CD4-positive, alpha-beta T cell treated with Interleukin-2 at 100 ng/mL for 4 hours (primary cell): ENCODE data around the gene IGF2.

Experiments used
- DNase-seq: peaks from one replicate; pipeline ENCODE4 v3.0.0-alpha.2; 2020; ENCODE audit warnings: low spot score

The IGF2 gene

DNA sequence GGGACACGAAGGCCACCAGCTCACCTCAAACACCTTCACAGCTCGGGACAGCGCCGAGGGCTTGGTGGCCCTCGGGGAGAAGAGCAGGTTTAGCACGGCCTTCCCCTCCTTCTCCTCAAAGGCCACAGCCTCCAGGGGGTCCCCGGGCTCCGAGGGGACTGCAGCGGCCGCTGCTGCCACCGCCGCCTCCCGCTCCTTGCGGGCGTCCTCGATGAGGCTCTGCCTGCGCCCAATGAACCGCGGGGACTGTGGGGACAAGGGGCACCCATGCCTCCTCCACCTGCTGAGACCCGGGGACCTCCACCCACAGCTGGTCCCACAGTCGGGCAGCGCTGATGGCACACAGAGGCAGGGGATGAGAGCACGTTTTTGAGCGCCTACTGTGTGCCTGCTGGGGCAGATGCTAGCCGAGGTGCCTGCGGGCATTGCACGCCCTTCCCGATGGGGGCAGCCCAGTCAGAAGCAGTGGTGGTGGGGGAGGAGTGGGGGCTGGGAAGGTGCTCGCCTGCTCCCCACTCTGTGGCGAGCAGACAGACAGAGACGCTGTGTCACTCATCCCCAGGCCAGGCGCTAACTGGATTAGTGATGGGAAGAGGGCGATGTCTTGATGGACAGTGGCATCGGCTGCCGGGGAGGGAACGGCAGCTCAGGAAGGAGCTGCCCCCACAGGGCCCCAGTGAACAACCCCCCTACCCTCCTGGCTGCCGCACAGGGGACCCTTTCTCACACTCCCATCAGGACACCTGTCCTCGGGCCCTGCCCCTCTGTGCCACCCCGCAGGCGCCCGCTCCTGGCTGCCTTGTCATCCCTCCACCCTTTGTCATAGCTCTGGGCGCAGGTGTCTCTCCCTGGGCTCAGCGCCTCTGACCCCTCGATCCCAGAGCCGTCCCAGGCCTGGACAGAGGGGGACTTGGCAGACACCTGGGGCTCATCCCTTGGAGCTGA, 30.7 kb upstream of the IGF2 start:
- DNase-seq, result no peak

DNA sequence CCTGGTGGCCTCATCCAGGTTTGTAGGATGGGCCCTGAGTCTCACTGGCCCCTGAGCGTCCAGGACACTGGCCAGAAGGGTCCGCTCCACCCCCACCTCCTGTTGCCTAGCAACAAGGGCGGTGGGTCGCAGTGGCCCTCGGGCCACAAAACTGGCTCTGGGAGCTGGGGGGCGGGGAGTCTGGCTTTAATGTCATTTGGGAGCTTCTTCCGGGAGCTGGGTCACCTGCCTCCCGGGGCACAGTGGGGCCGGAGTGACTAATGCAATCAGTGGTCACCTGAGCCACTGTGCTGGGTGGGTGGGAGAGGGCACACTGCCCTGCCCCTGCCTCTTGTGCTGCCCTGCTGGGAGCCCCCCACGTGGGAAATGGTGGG, 29.8 kb upstream of the IGF2 start:
- no peak for DNase-seq

DNA sequence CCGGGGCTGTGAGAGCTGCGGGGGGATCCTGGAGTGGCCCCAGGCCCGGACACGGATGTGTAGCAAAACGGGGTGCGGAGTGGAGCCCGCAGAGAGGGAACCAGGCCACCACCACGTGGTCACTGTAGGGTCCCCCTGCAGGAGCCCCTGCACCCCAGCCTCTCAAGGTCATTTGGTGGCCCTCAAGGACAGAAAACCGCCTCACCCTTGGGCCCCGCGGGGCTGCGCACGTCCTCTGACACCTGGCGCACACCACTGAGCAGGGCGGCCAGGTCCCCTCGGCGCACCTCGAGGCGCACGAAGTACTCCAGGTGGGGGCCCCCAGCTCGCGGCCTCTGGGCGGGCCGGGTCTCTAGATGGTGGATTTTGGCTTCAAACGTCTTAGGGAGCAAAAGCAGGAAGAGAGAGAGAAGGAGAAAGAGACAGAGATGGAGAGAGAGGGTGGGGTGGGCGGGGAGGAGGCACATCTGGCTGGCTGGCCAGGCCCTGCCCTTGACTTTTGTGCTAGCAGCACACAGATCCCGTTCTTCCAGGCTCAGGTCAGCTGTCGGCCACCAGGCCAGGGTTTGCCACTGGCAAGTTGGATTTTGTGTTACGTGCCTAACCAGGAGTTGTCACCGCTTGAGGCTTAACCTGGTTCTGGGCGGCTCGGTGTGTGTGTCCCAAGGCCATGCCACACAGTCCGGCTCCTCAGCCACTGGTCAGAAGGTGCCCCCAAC, 29.3 kb upstream of the IGF2 start:
- DNase-seq, result no peak

DNA sequence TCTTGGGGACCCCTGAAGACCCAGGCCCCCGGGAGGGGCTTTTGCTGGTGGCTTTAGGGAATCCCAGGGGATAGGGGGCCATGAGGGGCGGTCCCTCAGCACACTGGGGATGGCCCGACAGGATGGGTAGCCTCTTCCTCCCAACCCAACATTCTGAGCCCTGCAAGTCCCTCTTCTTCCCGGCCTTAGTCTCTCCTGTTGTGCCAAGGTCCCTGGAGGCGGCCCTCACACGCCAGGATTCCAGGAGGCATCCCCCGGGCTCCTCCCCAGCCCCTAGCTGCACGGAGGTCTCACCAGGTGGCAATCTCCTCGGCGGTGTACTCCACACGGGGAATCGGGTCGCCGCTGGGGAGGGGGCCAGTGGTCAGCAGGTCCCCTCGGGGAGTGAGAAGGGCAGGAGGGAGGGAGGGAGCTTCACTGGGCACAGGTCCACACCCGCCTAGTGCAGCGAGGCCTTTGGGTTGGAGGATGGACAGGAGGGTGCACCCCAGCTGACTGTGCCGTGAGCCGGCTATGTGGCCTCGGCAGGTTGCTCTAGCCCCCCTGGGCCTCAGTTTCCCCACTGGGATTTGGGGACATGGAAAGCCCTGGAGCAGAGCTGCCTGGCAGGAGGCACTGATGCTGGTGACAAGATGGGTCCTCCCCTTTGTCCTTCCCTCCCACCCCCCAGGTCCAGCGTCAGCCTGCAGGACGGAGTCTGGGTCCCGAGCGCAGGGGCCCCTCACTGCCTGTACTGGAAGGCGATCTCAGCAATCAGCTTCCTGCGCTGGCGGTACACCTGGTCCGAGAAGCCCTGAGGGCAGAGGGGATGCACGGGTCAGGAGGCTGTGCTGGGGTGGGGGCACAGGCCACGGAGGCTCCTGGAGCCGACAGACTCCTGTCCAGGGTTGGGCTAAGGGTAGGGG, 28.2 kb upstream of the IGF2 start:
- no peak for DNase-seq

DNA sequence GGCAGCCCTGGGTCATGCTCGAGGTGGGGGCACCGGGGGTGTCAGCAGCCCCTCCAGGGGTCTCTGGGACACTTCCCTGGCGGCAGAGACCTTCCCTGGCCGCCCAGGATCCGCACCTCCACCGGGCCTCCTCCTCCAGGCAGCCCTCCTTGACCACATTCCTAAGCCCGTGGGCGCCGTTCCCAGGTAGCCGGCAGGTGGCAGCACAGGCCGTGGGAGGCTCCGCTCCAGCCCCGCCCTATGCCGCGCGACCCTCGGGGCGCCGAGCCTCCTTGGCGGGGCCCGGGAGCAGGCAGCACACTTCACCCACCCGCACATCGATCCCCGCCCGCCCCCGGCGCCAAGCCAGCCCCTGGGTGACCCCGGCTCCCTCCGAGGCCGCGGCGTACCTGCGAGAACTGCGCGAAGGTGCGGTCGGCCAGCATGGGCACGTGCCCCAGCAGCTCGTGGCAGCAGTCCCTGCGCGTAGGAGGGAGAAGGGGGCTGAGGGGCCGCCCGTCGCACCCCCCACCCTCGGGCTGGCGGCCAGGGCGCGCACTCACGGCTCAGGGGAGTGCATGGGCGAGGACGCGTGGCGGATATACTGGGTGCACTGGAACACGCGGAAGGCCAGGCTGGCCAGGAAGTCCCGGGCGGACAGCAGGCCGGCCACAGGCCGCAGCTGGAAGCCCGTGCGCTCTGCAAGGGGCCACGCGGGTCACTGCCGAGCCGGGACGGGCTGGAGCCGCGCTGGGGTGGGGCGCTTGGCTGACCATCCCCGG, 27.1 kb upstream of the IGF2 start:
- peak; percentile 11 for DNase-seq

DNA sequence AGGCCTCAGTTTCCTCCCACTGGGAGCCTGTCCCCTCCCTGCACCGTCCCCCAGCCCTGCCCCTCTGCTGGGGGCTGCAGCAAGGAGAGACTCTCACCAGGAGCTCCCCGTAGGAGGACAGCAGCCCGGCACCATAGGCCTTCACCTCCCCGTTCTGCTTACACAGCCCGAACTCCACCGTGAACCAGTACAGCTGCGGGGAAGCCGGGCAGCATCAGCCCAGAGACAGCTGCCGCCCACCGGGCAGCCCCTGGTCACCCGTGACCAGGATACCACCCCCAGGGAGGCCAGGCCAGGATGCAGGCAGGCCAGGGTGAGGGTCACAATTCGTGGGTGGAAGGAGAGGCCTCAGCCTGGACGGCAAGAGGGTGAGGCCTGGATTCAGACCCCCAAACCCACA, 26.4 kb upstream of the IGF2 start:
- DNase-seq, result no peak

DNA sequence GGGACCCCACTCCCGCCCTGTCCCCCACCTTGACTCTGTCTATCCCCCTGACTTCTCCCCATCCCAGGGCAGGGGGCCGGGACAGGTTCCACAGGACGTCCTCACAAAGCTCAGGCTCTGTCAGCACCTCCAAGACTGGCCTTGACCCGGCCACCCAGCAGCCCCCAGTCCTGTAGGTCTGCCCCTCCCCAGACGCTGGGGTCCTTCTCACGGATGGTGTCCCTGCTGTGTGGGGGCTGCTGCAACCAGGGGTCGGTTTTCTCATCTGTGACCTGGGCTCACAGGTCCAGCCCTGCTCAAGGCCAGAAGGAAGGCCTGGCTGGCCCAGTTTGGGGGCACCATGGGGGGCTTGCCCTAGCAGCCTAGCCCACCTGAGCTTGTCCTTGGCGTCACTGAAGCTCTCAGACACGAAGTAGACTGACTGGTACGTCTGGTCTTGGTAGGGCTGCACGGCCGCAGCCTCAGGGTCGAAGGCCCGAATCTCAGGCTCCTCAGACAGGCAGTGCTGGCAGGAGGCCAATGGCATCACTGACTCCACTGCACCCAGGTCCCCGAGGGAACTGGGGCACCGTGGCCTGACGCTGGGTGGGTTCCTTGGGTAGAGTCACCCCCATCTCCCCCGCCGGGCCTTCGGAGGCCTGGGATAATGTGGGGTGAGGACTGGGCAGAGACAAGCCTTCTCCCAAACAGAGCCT, 25.8 kb upstream of the IGF2 start:
- DNase-seq, result no peak

DNA sequence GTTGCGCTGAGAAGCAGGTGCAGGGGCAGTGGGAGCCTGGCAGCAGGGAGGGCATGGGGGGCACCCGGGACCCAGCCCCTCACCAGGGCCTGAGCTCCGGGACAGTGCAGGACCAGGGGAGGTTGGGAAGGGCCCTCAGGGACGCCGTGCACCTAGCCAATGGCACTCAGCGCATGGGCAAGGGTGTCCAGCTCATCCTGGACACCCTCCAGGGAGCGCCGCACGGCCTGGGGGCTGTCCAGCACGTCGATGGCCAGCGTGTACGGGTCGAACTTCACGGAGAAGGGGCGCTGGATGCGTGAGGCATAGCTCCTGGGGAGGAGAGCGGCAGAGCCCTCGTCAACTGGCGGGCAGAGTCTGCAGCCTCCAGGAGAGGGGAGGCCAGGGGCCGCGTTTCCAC, 24.9 kb upstream of the IGF2 start:
- no peak for DNase-seq

DNA sequence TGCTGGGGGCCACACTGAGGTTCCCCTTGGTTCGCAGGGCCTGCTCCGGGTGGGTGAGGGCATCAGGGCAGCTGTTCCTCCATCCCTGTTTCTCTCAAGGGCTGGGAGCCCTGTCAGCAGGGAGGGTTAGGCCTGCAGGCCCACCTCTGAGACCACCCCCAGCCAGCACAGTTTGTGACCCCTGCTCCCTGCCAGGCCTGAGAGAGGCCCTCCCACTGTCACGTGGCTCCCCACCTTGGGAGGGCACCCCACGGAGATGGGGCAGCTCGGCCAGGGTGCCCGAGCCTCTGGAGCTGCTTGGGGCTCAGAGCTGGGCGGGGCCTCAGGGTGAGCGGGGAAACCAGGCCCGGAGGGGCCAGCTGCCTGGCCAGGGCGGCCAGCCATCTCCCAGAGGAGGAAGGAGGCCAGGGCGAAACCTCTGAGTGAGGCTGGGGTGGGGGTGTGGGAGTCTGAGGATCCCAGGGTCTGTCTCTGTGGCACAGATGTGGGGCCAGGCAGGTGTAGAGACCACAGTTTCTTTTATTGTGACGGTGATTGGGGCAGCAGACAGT, 24.3 kb upstream of the IGF2 start:
- DNase-seq, result no peak

DNA sequence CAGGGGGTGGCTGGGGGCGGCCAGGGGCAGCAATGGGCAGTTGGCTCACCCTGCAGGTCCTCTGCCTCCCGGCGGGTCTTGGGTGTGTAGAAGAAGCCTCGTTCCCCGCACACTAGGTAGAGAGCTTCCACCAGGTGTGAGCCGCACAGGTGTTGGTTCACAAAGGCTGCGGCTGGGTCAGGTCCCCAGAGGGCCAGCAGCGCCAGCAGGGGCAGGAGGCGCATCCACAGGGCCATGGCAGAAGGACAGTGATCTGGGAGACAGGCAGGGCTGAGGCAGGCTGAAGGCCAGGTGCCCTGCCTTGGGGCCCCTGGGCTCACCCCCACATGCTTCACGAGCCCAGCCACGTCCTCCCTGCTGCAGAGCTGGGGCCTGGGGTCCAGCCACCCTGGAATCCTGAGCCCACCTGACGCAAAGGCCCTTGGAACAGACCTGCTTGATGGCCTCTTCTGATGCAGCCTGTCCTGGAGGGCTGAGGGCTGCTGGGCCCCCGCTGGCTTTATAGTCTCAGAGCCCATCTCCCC, 21.6 kb upstream of the IGF2 start, which contains the start of gene INS:
Gene INS (minus strand): TSS at position 474 of the 524 bp plus-strand sequence. CDS start 238 bp downstream, at position 236.
- DNase-seq, result no peak

DNA sequence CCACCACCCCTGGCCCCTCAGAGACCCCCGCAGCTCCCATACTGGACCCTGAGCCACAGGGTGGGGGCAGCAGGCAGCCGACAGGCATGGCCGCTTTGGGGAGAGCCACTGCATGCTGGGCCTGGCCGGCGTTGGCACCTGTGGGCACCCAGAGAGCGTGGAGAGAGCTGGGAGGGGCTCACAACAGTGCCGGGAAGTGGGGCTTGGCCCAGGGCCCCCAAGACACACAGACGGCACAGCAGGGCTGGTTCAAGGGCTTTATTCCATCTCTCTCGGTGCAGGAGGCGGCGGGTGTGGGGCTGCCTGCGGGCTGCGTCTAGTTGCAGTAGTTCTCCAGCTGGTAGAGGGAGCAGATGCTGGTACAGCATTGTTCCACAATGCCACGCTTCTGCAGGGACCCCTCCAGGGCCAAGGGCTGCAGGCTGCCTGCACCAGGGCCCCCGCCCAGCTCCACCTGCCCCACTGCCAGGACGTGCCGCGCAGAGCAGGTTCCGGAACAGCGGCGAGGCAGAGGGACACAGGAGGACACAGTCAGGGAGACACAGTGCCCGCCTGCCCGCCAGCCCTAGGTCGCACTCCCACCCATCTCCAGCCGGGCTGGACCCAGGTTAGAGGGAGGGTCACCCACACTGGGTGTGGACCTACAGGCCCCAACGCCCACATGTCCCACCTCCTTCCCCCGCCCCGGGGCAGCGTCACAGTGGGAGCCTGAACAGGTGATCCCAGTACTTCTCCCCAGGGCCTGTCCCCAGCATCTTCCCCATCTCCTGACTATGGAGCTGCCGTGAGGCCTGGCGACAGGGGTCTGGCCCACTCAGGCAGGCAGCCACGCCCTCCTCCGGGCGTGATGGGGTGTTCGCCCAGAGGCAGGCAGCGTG, 20.6 kb upstream of the IGF2 start:
- no peak for DNase-seq

DNA sequence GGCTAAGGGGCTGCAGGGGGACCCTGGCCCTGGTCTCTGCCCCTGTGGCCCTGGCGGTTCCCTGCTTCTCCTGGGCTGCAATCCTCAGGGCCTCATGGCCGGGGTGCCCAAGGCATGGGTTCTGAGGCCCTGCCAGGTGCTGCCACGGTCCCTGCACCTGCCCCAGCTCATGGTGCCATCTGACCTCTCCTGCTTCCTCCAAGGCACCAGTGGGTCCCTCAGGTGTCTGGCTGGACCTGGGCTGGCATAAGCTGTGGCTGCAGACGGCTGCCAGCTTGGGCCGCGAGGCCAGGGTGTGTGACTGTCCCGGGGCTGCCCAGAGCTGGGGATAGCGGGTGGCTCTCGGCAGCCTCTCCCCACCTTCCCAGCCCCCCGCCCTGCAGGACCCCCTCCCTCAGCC, 19.8 kb upstream of the IGF2 start:
- DNase-seq, result no peak

DNA sequence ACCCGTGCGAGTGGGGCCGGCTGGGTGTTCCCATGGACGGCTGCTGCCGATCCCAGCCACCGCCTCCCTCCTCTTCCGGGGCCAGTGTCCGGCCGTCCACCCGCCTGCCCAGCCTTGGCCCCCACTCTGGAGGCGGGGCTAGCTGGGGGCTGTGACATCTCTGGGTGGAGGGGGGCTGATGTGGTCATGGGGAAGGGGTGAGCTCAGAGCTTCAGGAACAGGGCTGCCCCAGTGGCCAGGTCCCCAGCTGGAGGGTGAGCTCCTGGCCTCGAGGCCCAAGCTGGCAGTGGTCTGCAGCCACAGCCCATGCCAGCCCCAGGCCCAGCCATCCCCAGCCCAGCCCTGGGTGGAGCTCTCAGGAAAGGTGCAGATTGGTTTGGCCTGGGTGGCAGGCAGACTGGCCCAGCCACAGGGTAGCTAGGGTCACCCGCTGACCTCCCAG, 19.1 kb upstream of the IGF2 start:
- no peak for DNase-seq

DNA sequence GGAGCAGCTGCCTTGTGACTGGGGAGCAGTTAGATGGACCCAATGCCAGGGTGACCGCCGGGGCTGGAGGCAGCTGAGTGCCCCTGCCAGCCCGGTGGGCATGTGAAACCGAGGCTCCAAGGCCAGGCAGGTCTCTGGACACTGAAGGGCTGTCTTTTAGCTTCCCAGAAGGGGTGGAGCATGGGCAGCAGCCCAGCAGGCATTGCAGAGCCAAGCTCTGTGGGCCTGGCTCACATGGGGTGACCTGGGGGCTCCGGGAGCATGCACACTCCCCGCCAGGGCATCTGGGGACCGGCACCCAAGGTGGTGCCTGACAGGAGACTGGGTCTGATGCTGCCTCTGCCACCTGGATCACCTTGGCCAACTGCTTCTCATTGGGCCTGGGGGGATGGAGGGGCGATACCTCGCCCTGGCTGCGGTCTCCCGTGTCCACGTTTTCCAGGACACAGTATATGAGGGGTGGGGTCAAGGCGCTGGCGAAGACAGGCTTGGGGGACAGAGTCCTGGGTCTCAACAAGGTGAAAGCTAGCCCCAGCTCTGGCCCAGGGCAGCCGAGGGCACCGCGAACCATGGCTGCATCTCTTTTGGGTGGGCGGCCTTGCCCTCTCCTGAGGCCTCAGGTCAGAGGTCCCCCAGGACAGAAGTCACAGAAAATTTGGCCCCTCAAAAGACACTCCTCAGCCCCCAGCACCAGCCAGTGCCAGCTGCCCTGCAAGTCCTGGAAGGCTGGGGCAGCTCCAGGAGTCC, 18.3 kb upstream of the IGF2 start:
- DNase-seq, result no peak

DNA sequence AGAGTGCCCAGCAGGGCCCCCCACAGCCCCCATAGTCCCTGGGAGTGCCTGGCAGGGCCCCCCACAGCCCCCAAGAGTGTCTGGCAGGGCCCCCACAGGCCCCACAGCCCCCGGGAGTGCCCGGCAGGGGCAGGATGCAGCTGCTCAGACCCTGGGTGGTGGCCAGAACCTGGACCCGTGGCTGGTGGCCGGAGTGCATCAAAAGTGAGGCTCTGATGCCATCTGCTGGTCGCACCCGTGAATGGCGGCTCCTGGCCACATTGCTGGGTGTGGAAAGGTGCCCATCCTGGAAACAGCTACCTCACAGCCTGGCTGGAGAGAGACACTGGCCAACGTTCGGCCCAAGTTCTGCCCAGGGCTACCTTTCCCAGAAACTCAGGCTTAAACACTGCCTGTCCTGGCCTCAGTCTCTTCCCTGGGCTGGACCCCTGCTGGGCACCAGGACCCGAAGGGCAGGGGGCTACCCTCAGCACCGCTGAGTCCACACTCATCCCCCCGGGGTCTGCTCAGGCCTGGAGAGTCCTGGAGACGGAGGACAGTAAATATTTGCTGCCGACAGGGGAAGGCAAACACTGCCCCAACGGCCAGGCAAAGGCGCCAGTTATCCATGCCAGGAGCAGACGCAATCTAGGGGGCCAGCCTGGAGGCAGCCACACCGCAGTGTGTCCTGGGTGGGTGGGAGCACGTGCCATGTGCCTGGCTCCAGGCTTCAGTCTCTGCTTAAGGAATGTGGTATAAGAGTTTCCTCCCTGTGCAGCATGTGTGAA, 17.4 kb upstream of the IGF2 start:
- DNase-seq, result peak; percentile 47

DNA sequence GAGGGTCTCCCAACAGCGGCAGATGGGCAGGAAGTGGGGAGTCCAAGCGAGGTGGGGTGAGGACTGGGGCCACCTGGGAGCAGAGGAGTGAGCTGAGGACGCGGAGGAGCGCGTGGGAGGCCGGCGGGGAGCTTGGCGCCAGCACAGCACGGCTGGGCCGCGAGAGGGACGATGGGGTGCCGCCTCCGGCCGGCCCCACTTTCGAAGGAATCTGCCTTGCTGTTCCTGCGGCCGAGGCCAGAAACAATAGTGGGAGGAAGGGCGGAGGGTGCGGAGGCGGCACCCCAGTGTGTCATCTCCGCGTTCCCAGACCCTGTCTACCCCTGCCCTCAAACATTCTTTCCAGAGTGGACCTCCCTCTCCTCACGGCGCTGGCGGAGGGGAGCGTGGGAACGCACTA, 16.3 kb upstream of the IGF2 start:
- no peak for DNase-seq

DNA sequence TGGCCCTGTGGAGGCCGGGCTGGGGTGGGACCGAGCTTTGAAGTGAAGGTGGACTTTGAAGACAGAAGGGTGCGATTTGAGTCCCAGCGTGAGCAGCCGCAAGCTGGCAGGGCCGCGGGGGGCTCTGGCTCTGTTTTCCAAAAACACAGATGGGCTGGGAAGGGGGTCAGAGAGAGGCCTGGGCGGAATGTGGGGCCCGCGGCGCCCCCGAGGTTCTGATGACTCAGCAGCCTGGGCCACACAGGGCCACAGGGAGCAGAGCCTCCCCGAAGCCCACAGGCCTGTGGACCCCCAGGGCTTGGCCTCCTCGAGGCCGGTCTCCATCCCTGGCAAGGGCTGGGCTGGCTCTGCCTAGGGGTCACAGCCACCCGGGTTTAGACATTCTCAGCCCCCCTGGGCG, 15.7 kb upstream of the IGF2 start:
- no peak for DNase-seq

DNA sequence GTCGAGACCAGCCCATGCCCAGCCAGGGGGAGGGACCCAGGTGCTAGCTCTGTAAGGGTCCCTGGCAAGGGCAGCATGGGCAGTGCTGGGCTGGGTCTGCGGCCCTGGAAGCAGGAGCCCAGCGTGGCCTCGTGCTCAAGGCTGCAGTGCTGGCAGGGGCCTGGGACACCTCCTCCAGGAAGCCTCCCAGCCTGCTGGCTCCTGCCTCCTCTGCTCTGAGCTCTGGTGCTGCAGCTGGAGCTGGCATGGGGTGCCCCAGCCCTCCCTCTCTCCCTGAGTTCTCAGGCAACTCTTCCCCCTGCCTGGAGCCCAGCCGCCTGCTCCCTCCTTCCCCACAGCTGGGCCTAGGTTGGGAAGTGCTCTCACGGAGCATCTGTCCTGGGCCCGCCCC, 15.0 kb upstream of the IGF2 start:
- no peak for DNase-seq
